Endothelial cell of umbilical vein (primary cell): ENCODE results near the gene HOXA2. TPM values are rescaled to one million over a fixed set of nuclear protein-coding genes. Genes with fewer than 3 reads are reported as not detected.

Source experiments
- BruUV-seq: library from RNA; stranded (reverse); fragments of 400-500 nt; replicated peaks from 2 replicates; lab custom pipeline; 2021; lab: Mats Ljungman, UMichigan
- CTCF ChIA-PET: fragments of 300-600, 350-600 bp; sonication (Branson Sonifier 250); formaldehyde crosslinking; loops from one replicate; lab custom pipeline; 2021; ENCODE audit warnings: antibody characterized with exemption, inconsistent platforms; lab: Charles Lee
- POLR2A ChIA-PET: fragments of 300-600, 350-600 bp; sonication (Branson Sonifier 250); formaldehyde crosslinking; loops from one replicate; lab custom pipeline; 2021; ENCODE audit warnings: antibody characterized with exemption, inconsistent platforms; lab: Charles Lee
- DNase-seq: peaks from one replicate; pipeline ENCODE4 v3.0.0-alpha.2; 2011; ENCODE audit warnings: low read depth, low spot score
- FAIRE-seq: peaks from 2 replicates; lab custom pipeline; 2011; peaks lifted over from hg19 to GRCh38; lab: Jason Lieb, UNC
- H2AFZ ChIP-seq: 2 replicates; pipeline ENCODE4 v1.6.0; 2012; ENCODE audit warnings: low read depth, low read length, control low read depth, inconsistent platforms
- H3K27ac ChIP-seq: 2 replicates; pipeline ENCODE4 v1.5.1; 2011; ENCODE audit warnings: low read depth, mild to moderate bottlenecking, control low read depth, low read length, moderate library complexity; ENCODE audit not compliant: insufficient read depth
- H3K27me3 ChIP-seq, 2 experiments: 2 replicates each; pipeline versions ENCODE4 v1.6.0 to v1.6.1; 2011; ENCODE audit warnings: low read length in 2 of 2, mixed read lengths in 1 of 2; ENCODE audit not compliant: control insufficient read depth in 2 of 2, insufficient read depth in 2 of 2
- H3K36me3 ChIP-seq, 2 experiments: 2 replicates in 1 of 2; 3 replicates in 1 of 2; pipeline ENCODE4 v1.5.1; 2011; ENCODE audit warnings: low read length in 2 of 2, mild to moderate bottlenecking in 1 of 2, moderate library complexity in 1 of 2; ENCODE audit not compliant: control insufficient read depth in 2 of 2, insufficient read depth in 2 of 2; ENCODE audit errors: extremely low read depth in 1 of 2
- H3K4me1 ChIP-seq: 3 replicates; pipeline ENCODE4 v1.5.1; 2011; ENCODE audit warnings: mild to moderate bottlenecking, low read length; ENCODE audit not compliant: control insufficient read depth, insufficient read depth; ENCODE audit errors: extremely low read depth
- H3K4me2 ChIP-seq: 2 replicates; pipeline ENCODE4 v1.6.1; 2011; ENCODE audit warnings: low read length, control low read depth, mixed read lengths; ENCODE audit not compliant: insufficient read depth
- H3K4me3 ChIP-seq, 3 experiments: fragments of 200-600 bp in 1 of 3; sonication (generic), shearing (Covaris generic) in 1 of 3; replicated peaks in 1 of 3; 2 replicates each; pipeline ENCODE4 v1.5.1; 2011 to 2016; ENCODE audit warnings: control low read depth in 3 of 3, low read length in 3 of 3, mild to moderate bottlenecking in 2 of 3, inconsistent platforms in 1 of 3, low read depth in 1 of 3, moderate library complexity in 1 of 3; ENCODE audit not compliant: insufficient read depth in 1 of 3
- H3K79me2 ChIP-seq: 2 replicates; pipeline ENCODE4 v1.6.0; 2012; ENCODE audit warnings: low read length, inconsistent platforms; ENCODE audit not compliant: control insufficient read depth, insufficient read depth
- H3K9ac ChIP-seq: replicated peaks from 2 replicates; pipeline ENCODE3; 2011; ENCODE audit warnings: low read length, control low read depth; ENCODE audit not compliant: insufficient read depth; ENCODE audit errors: extremely low read depth
- H3K9me1 ChIP-seq: replicated peaks from 3 replicates; pipeline ENCODE4 v1.6.0; 2011; ENCODE audit warnings: mild to moderate bottlenecking, low read length; ENCODE audit not compliant: control insufficient read depth, insufficient read depth; ENCODE audit errors: extremely low read depth
- H3K9me3 ChIP-seq: replicated peaks from 2 replicates; pipeline ENCODE4 v1.5.1; 2012; ENCODE audit warnings: low read length, inconsistent platforms; ENCODE audit not compliant: control insufficient read depth, insufficient read depth
- H4K20me1 ChIP-seq: replicated peaks from 2 replicates; pipeline ENCODE3; 2011; ENCODE audit warnings: mild to moderate bottlenecking, low read length; ENCODE audit not compliant: control insufficient read depth, insufficient read depth; ENCODE audit errors: extremely low read depth
- CTCF ChIP-seq, 2 donors: IDR thresholded peaks; 1 replicate in 1 of 2; 2 replicates in 1 of 2; pipeline ENCODE4 v1.5.1; 2011; ENCODE audit warnings: low read length in 2 of 2, mild to moderate bottlenecking in 2 of 2, moderate library complexity in 2 of 2, control low read depth in 1 of 2, inconsistent platforms in 1 of 2, low read depth in 1 of 2; ENCODE audit not compliant: insufficient read depth in 1 of 2; ENCODE audit errors: extremely low read depth in 1 of 2
- EZH2 ChIP-seq: IDR thresholded peaks from 2 replicates; pipeline ENCODE4 v1.6.1; 2012; ENCODE audit warnings: borderline replicate concordance, low read depth, mild to moderate bottlenecking, moderate library complexity, low read length, inconsistent platforms; ENCODE audit not compliant: severe bottlenecking
- FOS ChIP-seq: IDR thresholded peaks from 2 replicates; pipeline ENCODE4 v1.6.1; 2011; ENCODE audit warnings: mild to moderate bottlenecking, low read length, moderate library complexity, borderline replicate concordance; ENCODE audit not compliant: insufficient read depth
- GATA2 ChIP-seq: IDR thresholded peaks from 2 replicates; pipeline ENCODE4 v1.7.0; 2011; ENCODE audit warnings: low read depth, mild to moderate bottlenecking, moderate library complexity, mixed read lengths, low read length; ENCODE audit not compliant: insufficient read length, insufficient read depth
- JUN ChIP-seq: IDR thresholded peaks from 2 replicates; pipeline ENCODE4 v1.6.1; 2011; ENCODE audit warnings: borderline replicate concordance, low read depth; ENCODE audit not compliant: insufficient read length, insufficient read depth
- MAX ChIP-seq: IDR thresholded peaks from 2 replicates; pipeline ENCODE4 v1.6.1; 2011; ENCODE audit not compliant: insufficient read depth, insufficient read length
- MYC ChIP-seq: IDR thresholded peaks from one replicate; pipeline ENCODE4 v1.6.1; 2011; ENCODE audit warnings: mild to moderate bottlenecking, low read depth, low read length
- POLR2A ChIP-seq: IDR thresholded peaks from 2 replicates; pipeline ENCODE4 v1.6.1; 2012; ENCODE audit warnings: low read depth, mild to moderate bottlenecking, control low read depth, low read length
- POLR2AphosphoS5 ChIP-seq: IDR thresholded peaks from 2 replicates; pipeline ENCODE4 v1.6.1; 2012; ENCODE audit warnings: low read depth, mild to moderate bottlenecking, control low read depth, low read length, moderate library complexity; ENCODE audit not compliant: insufficient read depth
- dilution Hi-C: fragments of 300-500 bp; cut with MboI; formaldehyde crosslinking; loops from one replicate; pipeline ENCODE4 v1.15.0; 2019; ENCODE audit warnings: low sequenced_read_pairs; ENCODE audit not compliant: extremely low pct_ligation_motif_present
- intact Hi-C: fragments of 100-400 bp; cut with micrococcal nuclease; formaldehyde crosslinking; loops from one replicate; pipeline ENCODE4 v1.10.0; 2022
- polyA plus RNA-seq, 4 experiments: library from polyadenylated mRNA; depleted of rRNA in 3 of 4; stranded (reverse) in 3 of 4; unstranded in 1 of 4; fragments of >200 nt; gene quantifications; 2 replicates each; pipeline versions ENCODE4 v1.2.1 to v1.2.3, GENCODE V29; 2011 to 2012; ENCODE audit warnings: missing spikeins in 1 of 4
- total RNA-seq: library from RNA; stranded (reverse); gene quantifications from 2 replicates; pipeline ENCODE4 v1.2.3, GENCODE V29; 2021

Gene HOXA2
- total and polyA plus RNA-seq, 2 donors (not counting 3 experiments of a cell fraction or from before 2014, with no cell fraction given) = 1.6 to 2.3 TPM

- dilution Hi-C loops = no loop called here
- no peak for DNase-seq
- CTCF ChIA-PET = interaction anchor here (0.7 to 0.8 kb wide), 2 partner anchors 14 to 22 kb away, joined by 3 read pairs; no protein-coding TSS in a partner anchor
- intact Hi-C loops = no loop called here
- no peak overlapping the region for H3K4me3 ChIP-seq
- POLR2A ChIA-PET = no interaction called here
- no peak overlapping the region for H2AFZ ChIP-seq
- H3K9ac ChIP-seq = no peak overlapping the region
- no peaks in the 10 kb centered on the region for H3K4me1 ChIP-seq
- BruUV-seq = no TSS peak
- H3K4me2 ChIP-seq = no peak overlapping the region
- H3K9me3 ChIP-seq = no peaks in the 10 kb centered on the region
- no peaks in the 10 kb centered on the region for H3K79me2 ChIP-seq
- no peak for FAIRE-seq
- H3K36me3 ChIP-seq = no peaks in the 10 kb centered on the region
- no peak overlapping the region for H3K27ac ChIP-seq
- no peaks in the 10 kb centered on the region for H3K9me1 ChIP-seq
- no peaks in the 10 kb centered on the region for H4K20me1 ChIP-seq
- TF ChIP-seq MAX = no peak
- no peaks in the 10 kb centered on the region for H3K27me3 ChIP-seq
Measured at GRCh38 chr7:27071622-27072390, 30.7 kb downstream of the HOXA2 start.

GRCh38 chr7:27068259-27068658 is 34.2 kb downstream of the HOXA2 start:
- no peak for TF ChIP-seq CTCF (IDR thresholded peaks at IDR 0.05; ENCODE audit: extremely low read depth in 1 of 2, insufficient read depth in 1 of 2, low read depth in 1 of 2, low read length in 2 of 2)
- no peak for TF ChIP-seq FOS
- TF ChIP-seq MYC = no peak
- no peak for TF ChIP-seq POLR2AphosphoS5
- TF ChIP-seq JUN = no peak
- no peak for TF ChIP-seq GATA2
- no peak for TF ChIP-seq EZH2
- no peak for TF ChIP-seq POLR2A
- no peak for TF ChIP-seq MAX
- intact Hi-C loops = no loop called here

More at GRCh38 chr7:27068259-27068658, 34.2 kb downstream of the HOXA2 start:
- Histone ChIP-seq H3K9ac (no peak overlapping the region), H3K4me1 (peaks cover 5% of the 10 kb centered on the region), H3K27me3 (no peaks in the 10 kb centered on the region), H3K36me3 (no peaks in the 10 kb centered on the region), H3K4me2 (no peak overlapping the region), H4K20me1 (no peaks in the 10 kb centered on the region), H3K4me3 (no peak overlapping the region), H3K9me1 (no peaks in the 10 kb centered on the region), H3K27ac (no peak overlapping the region), H2AFZ (no peak overlapping the region), H3K9me3 (no peaks in the 10 kb centered on the region), H3K79me2 (no peaks in the 10 kb centered on the region)
- dilution Hi-C loops = no loop called here
- no peak for DNase-seq
- POLR2A ChIA-PET = no interaction called here
- BruUV-seq = no TSS peak
- no peak for FAIRE-seq
- CTCF ChIA-PET = interaction anchor here (1.0 kb wide), 1 partner anchor 16 kb away, joined by 3 read pairs; no protein-coding TSS in a partner anchor
